ENCODE measurements around the gene WDR1. TPM values are rescaled to one million over a fixed set of nuclear protein-coding genes. Genes with fewer than 3 reads are reported as not detected.
A peak's percentile ranks its signal among the peaks of the same experiment; 100 is the strongest.

WDR1 gene
- total RNA-seq, 1 experiment from 2014 or later, result 367 TPM

DNA sequence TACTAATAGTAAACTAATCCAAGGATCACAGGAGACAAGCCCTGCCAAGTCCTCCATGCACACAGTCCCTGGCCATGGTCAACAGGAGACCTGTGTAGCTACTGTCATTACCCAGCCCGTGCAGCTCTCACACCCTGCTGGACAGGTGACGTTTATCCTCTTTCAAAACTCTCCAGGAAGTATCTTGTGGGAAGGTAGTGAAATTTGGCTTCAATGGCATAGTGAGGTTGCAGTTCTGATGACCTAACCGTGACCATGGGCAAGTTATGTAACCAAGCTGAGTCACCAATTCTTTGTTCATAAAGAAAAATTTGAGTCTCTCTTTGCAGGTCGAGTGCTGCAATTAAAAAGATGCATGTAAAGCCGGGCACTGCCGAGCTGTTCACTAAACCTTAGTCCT, 84.0 kb downstream of the WDR1 start:
- Histone ChIP-seq H2AK5ac (ENCODE audit: insufficient read length, low read length) (no peak overlapping the region), H2BK120ac (ENCODE audit: low read depth, low read length, poor library complexity, severe bottlenecking) (no peak overlapping the region), H3K79me2 (ENCODE audit: insufficient read depth, low read length) (no peaks in the 10 kb centered on the region), H3K4me2 (ENCODE audit: insufficient read depth, insufficient read length, low read length) (no peak overlapping the region), H3K4ac (ENCODE audit: low read depth, low read length) (no peak overlapping the region), H4K20me1 (ENCODE audit: control insufficient read depth, insufficient read depth, insufficient read length) (no peaks in the 10 kb centered on the region), H3K27ac (ENCODE audit: insufficient read length, low read depth, low read length) (no peak overlapping the region), H3K14ac (ENCODE audit: insufficient read depth, low read length) (no peak overlapping the region), H3K18ac (ENCODE audit: insufficient read length, low read depth, low read length) (no peak overlapping the region), H4K91ac (ENCODE audit: insufficient read length, low read depth, low read length) (no peak overlapping the region), H3K27me3 (ENCODE audit: insufficient read depth, low read length) (no peaks in the 10 kb centered on the region), H3K23me2 (ENCODE audit: insufficient read length, low read depth, low read length, poor library complexity, severe bottlenecking) (no peaks in the 10 kb centered on the region), H2BK20ac (ENCODE audit: low read depth, low read length, poor library complexity, severe bottlenecking) (no peak overlapping the region), H2BK15ac (ENCODE audit: low read depth, low read length) (no peak overlapping the region), H2AFZ (ENCODE audit: low read length) (no peak overlapping the region), H3K4me1 (ENCODE audit: insufficient read depth, low read length) (no peaks in the 10 kb centered on the region), H3K9ac (ENCODE audit: extremely low read depth, insufficient read length, low read length) (no peak overlapping the region), H4K8ac (replicated peaks; ENCODE audit: insufficient read length, low read depth, low read length) (no peak overlapping the region), H3T11ph (ENCODE audit: low read length) (no peak overlapping the region), H4K5ac (ENCODE audit: insufficient read length, low read depth, low read length) (no peak overlapping the region), H2BK12ac (ENCODE audit: insufficient read length, low read depth, low read length) (no peak overlapping the region), H3K9me3 (ENCODE audit: control insufficient read depth, low read depth, low read length) (no peaks in the 10 kb centered on the region), H3K79me1 (ENCODE audit: insufficient read depth, low read depth, low read length, poor library complexity, severe bottlenecking) (no peaks in the 10 kb centered on the region), H2BK5ac (ENCODE audit: insufficient read length, low read length) (no peak overlapping the region), H3K23ac (ENCODE audit: insufficient read length, low read depth, low read length) (no peak overlapping the region), H3K56ac (ENCODE audit: insufficient read length, low read depth, low read length) (no peak overlapping the region)
- no peak overlapping the region for H3K4me3 Mint-ChIP-seq
- no peaks in the 10 kb centered on the region for H3K9me3 Mint-ChIP-seq
- no CpG with 5 or more reads among the region's 6 CpGs for WGBS (ENCODE audit: extremely low coverage, insufficient read length, low lambda C conversion rate)
- H3K4me1 Mint-ChIP-seq, result peaks cover 17 to 24% of the 10 kb centered on the region in 2 experiments
- no peaks in the 10 kb centered on the region for H3K36me3 Mint-ChIP-seq (ENCODE audit: insufficient read depth in 1 of 3, low read depth in 3 of 3)
- no peak for TF ChIP-seq CTCF (conservative IDR thresholded peaks at IDR 0.05)
- H3K27ac Mint-ChIP-seq, result no peak overlapping the region
- DNase-seq, result peak; percentile 3
- H3K27me3 Mint-ChIP-seq (ENCODE audit: low read depth), result peaks cover 6% of the 10 kb centered on the region

Measured in H9 (cell line).